ENCODE data around the gene NDUFB10.
A peak's percentile ranks its signal among the peaks of the same experiment; 100 is the strongest.

NDUFB10 gene

DNA sequence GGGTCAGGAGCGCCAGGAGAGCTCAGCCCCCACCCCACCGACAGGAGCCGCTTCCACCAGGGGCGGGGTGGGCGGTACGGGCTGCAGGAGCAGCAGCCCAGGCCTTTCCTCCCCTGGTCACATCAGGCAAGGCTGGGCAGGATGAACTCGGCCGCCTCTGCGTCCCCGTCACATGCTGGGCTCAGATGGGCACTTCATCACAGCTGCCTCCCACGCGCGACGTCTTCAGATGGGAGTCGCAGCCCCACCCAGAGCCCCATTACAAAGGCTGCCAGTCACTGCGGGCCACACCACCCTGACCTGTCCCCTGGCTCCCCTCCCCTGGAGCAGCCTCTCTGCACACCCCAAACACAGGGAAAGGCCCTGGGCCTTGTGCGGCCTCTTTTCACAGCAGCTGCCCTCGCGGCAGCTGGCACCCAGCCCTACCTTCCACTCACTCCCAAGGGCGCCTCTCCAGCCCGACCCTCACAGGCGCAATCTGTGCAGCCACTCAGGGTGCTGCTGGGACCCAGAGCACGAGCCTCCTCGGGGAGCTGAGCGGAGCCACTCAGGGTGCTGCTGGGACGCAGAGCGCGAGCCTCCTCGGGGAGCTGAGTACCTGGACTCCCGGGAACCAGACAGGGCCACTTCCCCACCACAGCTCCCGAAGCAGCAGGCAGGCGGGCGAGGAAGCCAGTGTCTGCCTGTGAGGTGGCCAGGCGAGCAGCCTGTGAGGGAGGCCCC is 45.6 kb downstream of the NDUFB10 start:
- DNase-seq = no peak

- peak; percentile 29 for DNase-seq
Observed at GRCh38 chr16:2005646-2006045, 46.3 kb downstream of the NDUFB10 start.

GRCh38 chr16:2006317-2006716 is 47.0 kb downstream of the NDUFB10 start:
- no peak for DNase-seq

DNA sequence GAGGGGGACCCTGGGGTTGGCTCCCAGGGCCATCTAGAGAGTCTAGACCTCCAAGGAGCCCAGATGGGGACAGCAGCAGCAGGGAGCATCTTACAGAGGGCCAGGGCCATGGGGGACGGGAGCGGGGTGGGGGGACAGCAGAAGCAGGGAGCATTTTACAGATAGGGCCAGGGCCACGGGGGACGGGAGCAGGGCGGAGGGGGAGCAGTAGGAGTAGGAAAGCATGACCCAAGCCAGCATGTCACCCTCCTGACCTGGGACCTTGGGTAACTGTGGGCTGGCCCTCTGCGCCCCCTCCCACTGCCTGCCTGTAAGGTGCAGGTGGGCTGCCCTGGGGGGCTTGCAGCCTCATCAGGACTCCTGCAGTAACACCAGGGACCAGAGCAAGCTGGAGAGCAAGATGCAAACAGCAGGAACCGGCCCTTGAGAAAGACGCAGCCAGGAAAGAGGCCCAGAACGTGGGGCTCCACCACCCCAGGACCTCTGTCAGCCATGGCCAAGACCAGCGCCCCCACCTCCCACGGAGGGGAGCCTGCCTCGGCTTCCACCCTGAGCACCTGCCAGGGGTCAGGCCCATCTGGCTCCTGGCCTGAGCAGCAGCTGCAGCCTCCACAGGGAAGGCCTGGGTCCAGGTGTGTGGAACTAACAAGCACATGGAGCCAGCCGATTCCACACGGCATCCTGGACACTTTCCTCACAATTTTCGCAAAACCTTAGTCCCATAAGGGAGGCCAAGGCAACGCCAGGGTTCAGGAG is 47.9 kb downstream of the NDUFB10 start:
- no peak for DNase-seq

DNA sequence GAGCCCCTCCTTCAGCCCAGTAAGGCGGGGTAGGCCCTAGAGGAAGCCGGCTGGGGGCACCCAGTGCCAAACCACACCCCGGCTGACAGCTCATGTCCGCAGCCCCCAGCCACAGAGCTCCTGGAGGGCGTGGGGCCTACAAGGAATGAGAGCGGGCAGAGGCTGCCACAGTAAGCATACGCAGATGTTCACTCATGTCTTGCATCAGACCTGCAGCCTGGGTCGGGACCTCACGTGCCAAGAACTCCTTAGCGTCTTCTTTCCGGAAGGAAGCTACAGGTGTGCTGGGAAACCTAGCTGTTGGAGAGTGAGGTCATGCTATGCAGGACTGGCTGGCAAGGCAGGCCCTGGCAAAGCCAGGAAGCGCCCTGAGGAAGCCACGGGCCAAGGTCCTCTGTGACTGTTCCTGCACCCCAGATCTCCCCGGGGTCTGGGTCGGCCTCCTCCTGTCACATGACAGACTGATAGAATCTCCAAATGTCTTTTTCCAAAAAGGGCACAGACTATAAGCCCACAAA is 48.7 kb downstream of the NDUFB10 start:
- DNase-seq = no peak

DNA sequence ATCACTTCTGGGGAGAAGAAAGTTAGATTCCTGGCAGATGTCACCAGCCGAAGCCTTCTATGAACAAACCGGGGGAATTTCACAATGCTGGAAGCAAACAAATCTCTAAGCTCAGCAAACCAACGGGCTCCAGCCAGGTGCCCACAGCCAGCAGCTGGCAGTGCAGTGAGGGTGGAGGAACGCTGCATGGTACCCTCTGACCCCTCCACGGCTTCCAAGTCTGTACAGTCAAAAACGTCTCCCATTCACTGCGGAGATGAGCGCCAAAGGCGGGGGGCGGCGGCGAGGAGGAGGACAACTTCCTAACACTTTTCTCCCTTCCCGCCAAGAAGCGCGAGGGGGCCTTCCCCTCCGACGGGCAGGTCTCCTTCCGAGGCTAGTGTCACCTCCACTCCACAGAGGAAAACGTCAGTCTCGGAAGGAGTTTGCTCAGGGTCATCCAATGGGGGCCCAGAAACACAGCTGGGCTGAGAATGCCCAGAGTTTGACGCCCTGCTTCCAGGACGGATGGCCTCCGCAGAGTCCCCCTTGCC is 49.4 kb downstream of the NDUFB10 start:
- no peak for DNase-seq

DNA sequence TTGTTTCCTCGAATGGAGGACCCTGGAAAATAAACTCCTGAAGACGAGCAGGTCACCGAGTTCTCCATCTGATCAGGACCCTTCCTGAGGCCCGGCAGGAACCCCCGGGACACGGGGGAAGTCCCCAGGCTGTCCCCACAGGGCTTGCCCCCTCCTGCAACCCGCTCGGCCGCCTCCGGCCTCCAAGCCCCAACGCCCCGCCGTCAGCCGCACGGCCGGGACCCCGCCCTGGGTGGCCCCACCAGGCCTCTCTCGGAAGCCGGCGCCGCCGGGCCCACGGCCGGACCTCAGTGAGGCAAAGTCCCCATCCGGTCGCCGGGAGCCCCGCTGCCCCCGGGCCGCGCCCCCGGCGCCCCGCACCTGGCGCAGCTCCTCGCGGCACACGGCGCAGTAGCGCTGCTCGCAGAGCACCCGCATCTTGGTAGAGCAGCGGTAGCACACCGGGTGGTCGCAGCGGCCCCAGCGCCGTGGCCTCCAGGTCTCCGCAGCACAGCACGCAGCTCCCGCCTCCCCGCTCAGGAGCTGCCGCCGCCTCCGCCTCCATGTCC is 49.9 kb downstream of the NDUFB10 start:
- no peak for DNase-seq

GRCh38 chr16:2009791-2010510 is 50.6 kb downstream of the NDUFB10 start, which contains the start of gene ZNF598:
TSS of gene ZNF598 (minus strand) at chr16:2009821.
- peak; percentile 43 for DNase-seq

All from DMS79 (cell line).